K562 (cell line): ENCODE results near the gene XPO4. TPM values are rescaled to one million over a fixed set of nuclear protein-coding genes. Genes with fewer than 3 reads are reported as not detected.

Experiments
- ATAC-seq: fragments of 200-7000 bp; cut with Tn5 transposase; 3 replicates; pipeline ENCODE4 v1.9.1; 2020; ENCODE audit warnings: moderate library complexity
- BruUV-seq: library from RNA; stranded (reverse); fragments of 400-500 nt; replicated peaks from 2 replicates; lab custom pipeline; 2021; lab: Mats Ljungman, UMichigan
- CTCF ChIA-PET: fragments of 300-600 bp; formaldehyde crosslinking; extraction: SDS; loops from one replicate; lab custom pipeline; 2021; ENCODE audit warnings: low intra/inter-chr PET ratio; lab: Yijun Ruan, JAX
- POLR2A ChIA-PET: fragments of 300-600, 350-650 bp; sonication (Branson Sonifier 250); formaldehyde crosslinking; extraction: SDS; loops from one replicate; lab custom pipeline; 2021; ENCODE audit warnings: antibody characterized with exemption, inconsistent platforms; lab: Yijun Ruan, JAX
- DNase-seq, 4 experiments: peaks; one replicate each; pipeline versions ENCODE4 v3.0.0 to v3.0.0-alpha.2; 2011 to 2018; ENCODE audit warnings: low spot score in 3 of 4, mixed read lengths in 3 of 4; ENCODE audit errors: extremely low read depth in 1 of 4
- FAIRE-seq: peaks from 2 replicates; lab custom pipeline; 2011; peaks lifted over from hg19 to GRCh38; lab: Jason Lieb, UNC
- H2AFZ ChIP-seq: 2 replicates; pipeline ENCODE4 v1.6.0; 2011; ENCODE audit warnings: low read depth, low read length, control low read depth, inconsistent platforms
- H3K27ac ChIP-seq: fragments of 200-600 bp; 3 replicates; pipeline ENCODE4 v1.8.0; 2011; ENCODE audit warnings: low read depth, mild to moderate bottlenecking, control low read depth, inconsistent platforms, low read length, moderate library complexity, mixed read lengths; ENCODE audit errors: extremely low read depth
- H3K27me3 ChIP-seq, 2 experiments: fragments of 300-600 bp in 1 of 2; 2 replicates in 1 of 2; 3 replicates in 1 of 2; pipeline versions ENCODE4 v1.6.0 to v1.8.0; 2011; ENCODE audit warnings: inconsistent platforms in 2 of 2, low read length in 2 of 2, mild to moderate bottlenecking in 1 of 2, mixed read lengths in 1 of 2, moderate library complexity in 1 of 2; ENCODE audit not compliant: control insufficient read depth in 2 of 2, insufficient read depth in 2 of 2
- H3K36me3 ChIP-seq: fragments of 300-600 bp; 3 replicates; pipeline ENCODE4 v1.8.0; 2011; ENCODE audit warnings: mild to moderate bottlenecking, low read length, inconsistent platforms; ENCODE audit not compliant: control insufficient read depth, insufficient read depth
- H3K4me1 ChIP-seq, 2 experiments: fragments of 200-600 bp in 1 of 2; replicated peaks in 1 of 2; 2 replicates in 1 of 2; 3 replicates in 1 of 2; pipeline versions ENCODE4 v1.5.1 to v1.8.0; 2011; ENCODE audit warnings: inconsistent platforms in 2 of 2, low read length in 2 of 2, mild to moderate bottlenecking in 1 of 2, mixed read lengths in 1 of 2, moderate library complexity in 1 of 2; ENCODE audit not compliant: control insufficient read depth in 2 of 2, insufficient read depth in 2 of 2
- H3K4me2 ChIP-seq: 2 replicates; pipeline ENCODE4 v1.6.1; 2011; ENCODE audit warnings: low read length, control low read depth, inconsistent platforms, mixed read lengths; ENCODE audit not compliant: insufficient read depth
- H3K4me3 ChIP-seq: fragments of 200-600 bp; sonication (generic), shearing (Covaris generic); 2 replicates; pipeline ENCODE4 v1.5.1; 2016; ENCODE audit warnings: control low read depth, inconsistent platforms
- H3K79me2 ChIP-seq: fragments of 200-600 bp; 3 replicates; pipeline ENCODE4 v1.8.0; 2011; ENCODE audit warnings: low read length, inconsistent platforms; ENCODE audit not compliant: control insufficient read depth, insufficient read depth
- H3K9ac ChIP-seq, 2 experiments: 2 replicates each; pipeline versions ENCODE4 v1.6.0 to v1.6.1; 2011; ENCODE audit warnings: low read depth in 2 of 2, low read length in 2 of 2, control low read depth in 1 of 2, inconsistent platforms in 1 of 2, mild to moderate bottlenecking in 1 of 2, mixed read lengths in 1 of 2; ENCODE audit not compliant: insufficient read depth in 1 of 2
- H3K9me1 ChIP-seq: one replicate; pipeline ENCODE4 v1.6.0; 2011; ENCODE audit warnings: inconsistent platforms, mild to moderate bottlenecking, low read length, moderate library complexity; ENCODE audit not compliant: control insufficient read depth, insufficient read depth
- H3K9me3 ChIP-seq: replicated peaks from 2 replicates; pipeline ENCODE4 v1.5.1; 2011; ENCODE audit warnings: low read depth, low read length, inconsistent platforms; ENCODE audit not compliant: control insufficient read depth, insufficient read depth
- H4K20me1 ChIP-seq: replicated peaks from 2 replicates; pipeline ENCODE4 v1.6.1; 2011; ENCODE audit warnings: low read length, inconsistent platforms, mixed read lengths; ENCODE audit not compliant: control insufficient read depth, insufficient read depth
- BMI1 ChIP-seq: fragments of 150-350 bp; IDR thresholded peaks from 2 replicates; pipeline ENCODE4 v1.6.1; 2014; ENCODE audit warnings: low read length
- CHD2 ChIP-seq: IDR thresholded peaks from 2 replicates; pipeline ENCODE4 v1.6.1; 2011; ENCODE audit warnings: low read depth, low read length
- DMBX1 ChIP-seq: fragments of 250-450 bp; sonication (Bioruptor Pico); IDR thresholded peaks from 2 replicates; pipeline ENCODE4 v1.8.0; 2022; ENCODE audit warnings: inconsistent platforms, mild to moderate bottlenecking, moderate library complexity, borderline replicate concordance
- MXI1 ChIP-seq: IDR thresholded peaks from 2 replicates; pipeline ENCODE4 v1.6.1; 2011; ENCODE audit warnings: low read depth, mild to moderate bottlenecking, improper control_type of control experiment, low read length
- NFE2L1 ChIP-seq: fragments of 450-650 bp; IDR thresholded peaks from 2 replicates; pipeline ENCODE4 v1.6.1; 2016; ENCODE audit warnings: missing genetic modification characterization, low read depth, mild to moderate bottlenecking, missing compliant biosample characterization, moderate library complexity, borderline replicate concordance
- PKNOX1 ChIP-seq: fragments of 450-650 bp; IDR thresholded peaks from 2 replicates; pipeline ENCODE4 v1.6.1; 2016
- POLR2AphosphoS5 ChIP-seq: IDR thresholded peaks from 2 replicates; pipeline ENCODE4 v1.6.1; 2011; ENCODE audit warnings: mild to moderate bottlenecking, low read depth, low read length, moderate library complexity; ENCODE audit not compliant: control insufficient read depth, insufficient read depth
- SREBF2 ChIP-seq: sonication (generic); formaldehyde crosslinking; IDR thresholded peaks from 2 replicates; pipeline ENCODE4 v1.4.0; 2020; ENCODE audit warnings: mild to moderate bottlenecking, missing genetic modification reagents
- THRAP3 ChIP-seq: fragments of 450-650 bp; IDR thresholded peaks from 2 replicates; pipeline ENCODE4 v1.6.1; 2016; ENCODE audit warnings: mild to moderate bottlenecking, inconsistent platforms, borderline replicate concordance
- ZBTB11 ChIP-seq, 3 experiments: fragments of 200-800 bp in 1 of 3; fragments of 250-450 bp in 1 of 3; fragments of 450-650 bp in 1 of 3; sonication (Bioruptor Pico) in 1 of 3; sonication (Bioruptor generic) in 1 of 3; formaldehyde crosslinking in 1 of 3; IDR thresholded peaks; 2 replicates each; pipeline versions ENCODE4 v1.6.1 to v1.8.0; 2016 to 2022; ENCODE audit warnings: mild to moderate bottlenecking in 2 of 3, missing genetic modification characterization in 2 of 3, missing compliant biosample characterization in 1 of 3, moderate library complexity in 1 of 3
- ZNF449 ChIP-seq: fragments of 250-450 bp; sonication (Bioruptor Pico); IDR thresholded peaks from 2 replicates; pipeline ENCODE4 v1.8.0; 2022; ENCODE audit warnings: moderate library complexity, mild to moderate bottlenecking, inconsistent platforms
- ZNF699 ChIP-seq: fragments of 250-450 bp; sonication (Bioruptor Pico); IDR thresholded peaks from 2 replicates; pipeline ENCODE4 v1.8.0; 2021; ENCODE audit warnings: mild to moderate bottlenecking, moderate library complexity; ENCODE audit not compliant: insufficient replicate concordance
- WGBS: fragments of 100-300 bp; shearing (Covaris generic); methylation state at CpG from one replicate; pipeline ENCODE4 v1.1.6; 2016; ENCODE audit warnings: low coverage, mixed read lengths; ENCODE audit not compliant: insufficient coverage; ENCODE audit errors: missing lambda C conversion rate; 5-methylcytosine and 5-hydroxymethylcytosine counted together
- in situ Hi-C: fragments of 300-500 bp; cut with MboI; formaldehyde crosslinking; loops from 4 replicates; pipeline ENCODE4 v1.15.0; 2018; ENCODE audit warnings: inconsistent platforms, mixed read lengths
- intact Hi-C: fragments of 100-400 bp; cut with micrococcal nuclease; formaldehyde crosslinking; loops from 2 replicates; pipeline ENCODE4 v1.14.2; 2022
- polyA plus RNA-seq, 8 experiments: library from polyadenylated mRNA; depleted of rRNA in 4 of 8; stranded (reverse) in 5 of 8; unstranded in 3 of 8; fragments of >200 nt; fragmentation: Nextera tagmentation in 2 of 8; fragmentation: Illumina TruSeq in 1 of 8; extraction: Ambion mirVana in 2 of 8; extraction: Trizol in 1 of 8; gene quantifications; 2 replicates each; pipeline versions ENCODE4 v1.2.1 to v1.2.3, GENCODE V29; 2011 to 2014; ENCODE audit warnings: inconsistent platforms in 1 of 8, missing spikeins in 1 of 8
- total RNA-seq, 7 experiments: library from RNA; depleted of rRNA in 6 of 7; stranded (reverse); fragments of >200 nt in 6 of 7; fragmentation: Illumina TruSeq in 2 of 7; extraction: Trizol in 2 of 7; gene quantifications; 2 replicates each; pipeline versions ENCODE4 v1.2.1 to v1.2.3, GENCODE V29; 2011 to 2021; ENCODE audit warnings: low replicate concordance in 1 of 7

Gene XPO4
- total and polyA plus RNA-seq, 9 of the 15 experiments (the other 6 are each of a cell fraction or from before 2014, with no cell fraction given) = 5.5 to 25.1 (median 17.5) TPM

GRCh38 chr13:20824762-20825476, 77.6 kb downstream of the XPO4 start (continued):
- no peak for TF ChIP-seq ZBTB11 (CRISPR knock-in tag; IDR thresholded peaks at IDR 0.05)
- no peak for TF ChIP-seq BMI1
- no peak for TF ChIP-seq CHD2

GRCh38 chr13:20823071-20823470, 79.5 kb downstream of the XPO4 start:
- FAIRE-seq (no peak), ATAC-seq (no peak), DNase-seq (no peak)
- Histone ChIP-seq H3K36me3 (peaks cover 50% of the 10 kb centered on the region), H3K4me3 (no peak overlapping the region), H3K9me1 (no peaks in the 10 kb centered on the region), H3K27me3 (no peaks in the 10 kb centered on the region), H3K4me2 (no peak overlapping the region), H3K9ac (no peak overlapping the region), H3K4me1 (no peaks in the 10 kb centered on the region), H3K79me2 (peaks cover 5% of the 10 kb centered on the region; the same call in 1 of the 3 replicates), H4K20me1 (no peaks in the 10 kb centered on the region), H2AFZ (no peak overlapping the region), H3K9me3 (no peaks in the 10 kb centered on the region), H3K27ac (no peak overlapping the region)
- WGBS = 100% methylated on average over 1 of the region's 1 CpG
- in situ Hi-C loops = loop anchor here (10.0 kb wide), 1 partner anchor 318 kb away; no protein-coding TSS in a partner anchor
- intact Hi-C loops = no loop called here
- CTCF ChIA-PET = no interaction called here
- BruUV-seq = no TSS peak
- POLR2A ChIA-PET = no interaction called here
- no peak for TF ChIP-seq DMBX1 (CRISPR knock-in tag)
- TF ChIP-seq ZNF449 (CRISPR knock-in tag) = no peak
- TF ChIP-seq ZNF699 = no peak
- TF ChIP-seq THRAP3 = no peak
- TF ChIP-seq SREBF2 (CRISPR knock-in tag) = no peak
- no peak for TF ChIP-seq POLR2AphosphoS5
- TF ChIP-seq NFE2L1 = no peak
- no peak for TF ChIP-seq MXI1
- no peak for TF ChIP-seq PKNOX1
